ENCODE measurements around the gene GPC6. TPM values are rescaled to one million over a fixed set of nuclear protein-coding genes. Genes with fewer than 3 reads are reported as not detected.

Gene GPC6
- total RNA-seq, 1 donor from 2014 or later, result 42.9 TPM

DNA sequence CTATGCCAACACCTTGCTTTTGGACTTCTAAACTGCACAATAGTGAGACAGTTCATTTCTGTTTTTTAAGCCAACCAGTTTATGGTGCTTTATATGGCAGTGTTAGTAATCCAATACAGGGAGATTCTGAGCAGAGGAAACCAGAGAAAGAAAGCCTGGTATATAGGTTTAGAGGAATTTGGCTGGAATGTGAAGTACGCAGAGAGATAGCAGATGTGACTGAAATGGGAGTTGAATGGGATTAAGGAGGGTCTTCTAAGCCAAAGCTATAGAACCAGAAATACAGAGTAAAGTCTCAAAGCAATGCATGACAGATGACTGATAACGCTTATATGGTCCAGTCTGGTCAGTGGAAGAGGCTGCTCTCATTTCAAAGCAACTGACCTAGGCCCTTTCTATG, 453.7 kb downstream of the GPC6 start:
- no peaks in the 10 kb centered on the region for H3K36me3 Mint-ChIP-seq

DNA sequence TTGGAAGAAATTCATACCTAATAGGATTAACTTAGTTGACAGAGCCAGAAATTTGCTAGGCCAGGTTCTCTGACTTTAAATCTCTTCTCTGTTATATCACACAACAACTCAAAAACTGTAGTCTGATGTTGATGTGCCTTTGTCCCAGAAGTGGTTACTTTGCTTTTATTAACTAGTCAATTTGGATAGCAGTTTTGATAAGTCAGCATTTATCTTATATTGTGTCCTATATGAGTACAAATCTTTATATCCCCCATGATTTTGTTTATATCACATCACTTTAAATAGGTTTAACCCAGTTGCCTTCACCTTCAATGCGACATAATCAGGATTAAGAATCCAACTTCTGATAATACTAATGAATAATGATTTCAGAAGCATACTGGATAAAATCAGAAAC, 459.3 kb downstream of the GPC6 start:
- H2AFZ ChIP-seq (replicated peaks), result no peak overlapping the region
- no peaks in the 10 kb centered on the region for H3K9me3 Mint-ChIP-seq

More for the DNA sequence above, 453.7 kb downstream of the GPC6 start:
- no peaks in the 10 kb centered on the region for H3K27me3 ChIP-seq
- Mint-ChIP-seq H3K4me1 (no peaks in the 10 kb centered on the region), H3K27me3 (ENCODE audit: insufficient read depth, low read depth) (peaks cover 2% of the 10 kb centered on the region), H3K27ac (no peak overlapping the region), H3K9me3 (no peaks in the 10 kb centered on the region), H3K4me3 (no peak overlapping the region)
- no peak overlapping the region for H3K4me3 ChIP-seq
- H3K79me2 ChIP-seq (ENCODE audit: low read depth), result no peaks in the 10 kb centered on the region
- H3K4me2 ChIP-seq, result no peak overlapping the region
- TF ChIP-seq, protein P1, sequence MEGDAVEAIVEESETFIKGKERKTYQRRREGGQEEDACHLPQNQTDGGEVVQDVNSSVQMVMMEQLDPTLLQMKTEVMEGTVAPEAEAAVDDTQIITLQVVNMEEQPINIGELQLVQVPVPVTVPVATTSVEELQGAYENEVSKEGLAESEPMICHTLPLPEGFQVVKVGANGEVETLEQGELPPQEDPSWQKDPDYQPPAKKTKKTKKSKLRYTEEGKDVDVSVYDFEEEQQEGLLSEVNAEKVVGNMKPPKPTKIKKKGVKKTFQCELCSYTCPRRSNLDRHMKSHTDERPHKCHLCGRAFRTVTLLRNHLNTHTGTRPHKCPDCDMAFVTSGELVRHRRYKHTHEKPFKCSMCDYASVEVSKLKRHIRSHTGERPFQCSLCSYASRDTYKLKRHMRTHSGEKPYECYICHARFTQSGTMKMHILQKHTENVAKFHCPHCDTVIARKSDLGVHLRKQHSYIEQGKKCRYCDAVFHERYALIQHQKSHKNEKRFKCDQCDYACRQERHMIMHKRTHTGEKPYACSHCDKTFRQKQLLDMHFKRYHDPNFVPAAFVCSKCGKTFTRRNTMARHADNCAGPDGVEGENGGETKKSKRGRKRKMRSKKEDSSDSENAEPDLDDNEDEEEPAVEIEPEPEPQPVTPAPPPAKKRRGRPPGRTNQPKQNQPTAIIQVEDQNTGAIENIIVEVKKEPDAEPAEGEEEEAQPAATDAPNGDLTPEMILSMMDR (IDR thresholded peaks at IDR 0.05), result no peak
- TF ChIP-seq EZH2phosphoT487 (IDR thresholded peaks at IDR 0.05) (no peak), EZH2 (IDR thresholded peaks at IDR 0.05) (no peak)
- no peaks in the 10 kb centered on the region for H4K20me1 ChIP-seq (ENCODE audit: low read depth)
- no peaks in the 10 kb centered on the region for H3K9me3 ChIP-seq (ENCODE audit: low read depth)
- DNase-seq (ENCODE audit: low spot score), result peak; percentile 13
- H3K4me1 ChIP-seq, result peaks cover 5% of the 10 kb centered on the region
- H2AFZ ChIP-seq (replicated peaks), result no peak overlapping the region
- H3F3A ChIP-seq (ENCODE audit: low read depth), result no peaks in the 10 kb centered on the region
- H3K36me3 ChIP-seq, result no peaks in the 10 kb centered on the region
- H3K27ac ChIP-seq, result no peak overlapping the region
- no peak overlapping the region for H3K9ac ChIP-seq

DNA sequence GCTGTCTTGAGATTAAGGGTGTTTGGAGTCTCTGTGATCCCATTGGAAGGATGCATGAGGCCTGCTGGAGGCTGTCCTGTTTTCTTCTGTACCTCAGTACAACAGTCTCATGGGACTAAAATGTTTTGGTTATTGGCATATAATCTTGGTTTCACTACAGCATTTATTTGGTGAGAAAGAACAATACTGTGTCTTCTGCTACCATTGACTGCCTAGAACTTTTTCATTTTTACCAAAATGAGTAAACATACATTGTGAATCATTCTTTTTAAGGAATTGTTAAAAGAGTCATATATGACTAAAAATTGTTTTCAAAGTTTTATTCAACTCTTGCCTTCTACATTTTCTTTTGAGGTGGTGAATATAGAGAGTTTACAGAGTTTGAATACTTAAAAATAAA, 459.8 kb downstream of the GPC6 start:
- no peaks in the 10 kb centered on the region for H3K4me1 ChIP-seq
- H3K4me3 ChIP-seq, result no peak overlapping the region
- Mint-ChIP-seq H3K27me3 (ENCODE audit: insufficient read depth, low read depth) (peaks cover 2% of the 10 kb centered on the region), H3K27ac (no peak overlapping the region), H3K9me3 (no peaks in the 10 kb centered on the region), H3K4me3 (no peak overlapping the region), H3K4me1 (no peaks in the 10 kb centered on the region), H3K36me3 (no peaks in the 10 kb centered on the region)
- H4K20me1 ChIP-seq (ENCODE audit: low read depth), result peaks cover 20% of the 10 kb centered on the region
- no peaks in the 10 kb centered on the region for H3F3A ChIP-seq (ENCODE audit: low read depth)
- no peaks in the 10 kb centered on the region for H3K36me3 ChIP-seq
- no peaks in the 10 kb centered on the region for H3K79me2 ChIP-seq (ENCODE audit: low read depth)
- H2AFZ ChIP-seq (replicated peaks), result no peak overlapping the region
- H3K4me2 ChIP-seq, result no peak overlapping the region
- TF ChIP-seq EZH2phosphoT487 (IDR thresholded peaks at IDR 0.05) (no peak), EZH2 (IDR thresholded peaks at IDR 0.05) (no peak)
- TF ChIP-seq, protein P1 (IDR thresholded peaks at IDR 0.05), result no peak
- H3K9me3 ChIP-seq (ENCODE audit: low read depth), result no peaks in the 10 kb centered on the region
- H3K9ac ChIP-seq, result no peak overlapping the region
- H3K27ac ChIP-seq, result no peak overlapping the region
- no peaks in the 10 kb centered on the region for H3K27me3 ChIP-seq
- no peak for DNase-seq (ENCODE audit: low spot score)

More for the DNA sequence above, 459.3 kb downstream of the GPC6 start:
- no peak overlapping the region for H3K4me2 ChIP-seq
- Mint-ChIP-seq H3K36me3 (no peaks in the 10 kb centered on the region), H3K27ac (no peak overlapping the region), H3K4me1 (no peaks in the 10 kb centered on the region), H3K27me3 (ENCODE audit: insufficient read depth, low read depth) (peaks cover 2% of the 10 kb centered on the region), H3K4me3 (no peak overlapping the region)
- no peaks in the 10 kb centered on the region for H3F3A ChIP-seq (ENCODE audit: low read depth)
- H3K79me2 ChIP-seq (ENCODE audit: low read depth), result no peaks in the 10 kb centered on the region
- peaks cover under 1% of the 10 kb centered on the region for H3K4me1 ChIP-seq
- no peak overlapping the region for H3K4me3 ChIP-seq
- H3K9me3 ChIP-seq (ENCODE audit: low read depth), result no peaks in the 10 kb centered on the region
- no peaks in the 10 kb centered on the region for H3K36me3 ChIP-seq
- no peak for DNase-seq (ENCODE audit: low spot score)
- no peak overlapping the region for H3K27ac ChIP-seq
- TF ChIP-seq, protein P1 (IDR thresholded peaks at IDR 0.05), result no peak
- no peak for TF ChIP-seq EZH2 (IDR thresholded peaks at IDR 0.05)
- no peak for TF ChIP-seq EZH2phosphoT487 (IDR thresholded peaks at IDR 0.05)
- H3K27me3 ChIP-seq, result no peaks in the 10 kb centered on the region
- no peak overlapping the region for H3K9ac ChIP-seq
- H4K20me1 ChIP-seq (ENCODE audit: low read depth), result peaks cover 15% of the 10 kb centered on the region

Data from neural progenitor cell (in vitro differentiated cells).